Kidney epithelial cell (primary cell): ENCODE results near the gene AP3S1. TPM values are rescaled to one million over a fixed set of nuclear protein-coding genes. Genes with fewer than 3 reads are reported as not detected.
"Not testable (repeated sequence)": the region's sequence is repeated elsewhere in the genome, so short reads cannot be mapped to it uniquely, and the experiment has no call there.

Experiments used
- DNase-seq: peaks from one replicate; pipeline ENCODE4 v3.0.0-alpha.2; 2010; ENCODE audit warnings: low read depth
- H3K27me3 ChIP-seq: 2 replicates; pipeline ENCODE4 v1.6.0; 2011; ENCODE audit warnings: low read length; ENCODE audit not compliant: control insufficient read depth, insufficient read depth
- H3K36me3 ChIP-seq: 2 replicates; pipeline ENCODE4 v1.5.1; 2011; ENCODE audit warnings: low read length; ENCODE audit not compliant: control insufficient read depth, insufficient read depth
- H3K4me3 ChIP-seq: 2 replicates; pipeline ENCODE4 v1.5.1; 2011; ENCODE audit warnings: low read depth, mild to moderate bottlenecking, control low read depth, low read length
- CTCF ChIP-seq: IDR thresholded peaks from 2 replicates; pipeline ENCODE4 v1.5.1; 2011; ENCODE audit warnings: mild to moderate bottlenecking, moderate library complexity, low read length, control low read depth, inconsistent platforms; ENCODE audit not compliant: insufficient read depth, poor library complexity, severe bottlenecking
- total RNA-seq: library from RNA; depleted of rRNA; stranded (reverse); fragments of >200 nt; gene quantifications from 2 replicates; pipeline ENCODE4 v1.2.3, GENCODE V29; 2015

The AP3S1 gene
- total RNA-seq, 1 donor from 2014 or later: 208 TPM

DNA sequence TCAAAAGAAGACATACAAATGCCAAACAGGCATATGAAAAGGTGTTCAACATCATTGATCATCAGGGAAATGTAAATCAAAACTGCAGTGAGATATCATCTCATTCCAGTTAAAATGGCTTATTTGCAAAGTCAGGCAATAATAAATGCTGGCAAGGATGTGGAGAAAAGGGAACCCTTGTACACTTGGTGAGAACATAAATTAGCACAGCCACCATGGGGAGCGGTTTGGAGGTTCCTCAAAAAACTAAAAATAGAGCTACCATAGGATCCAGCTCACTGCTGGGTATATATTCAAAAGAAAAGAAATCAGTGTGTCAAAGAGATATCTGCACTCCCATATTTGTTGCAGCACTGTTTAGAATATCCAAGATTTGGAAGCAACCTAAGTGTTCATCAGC is 50.3 kb downstream of the AP3S1 start:
- no peak for TF ChIP-seq CTCF
- no peaks in the 10 kb centered on the region for H3K36me3 ChIP-seq
- no peak overlapping the region for H3K4me3 ChIP-seq

GRCh38 chr5:115894342-115894741 is 52.6 kb downstream of the AP3S1 start:
- no peak for TF ChIP-seq CTCF
- DNase-seq: no peak
- Histone ChIP-seq H3K27me3 (no peaks in the 10 kb centered on the region), H3K36me3 (no peaks in the 10 kb centered on the region), H3K4me3 (no peak overlapping the region)

More for the DNA sequence above, 50.3 kb downstream of the AP3S1 start:
- no peak for DNase-seq
- H3K27me3 ChIP-seq: no peaks in the 10 kb centered on the region

- Histone ChIP-seq H3K36me3 (no peaks in the 10 kb centered on the region), H3K4me3 (no peak overlapping the region), H3K27me3 (no peaks in the 10 kb centered on the region)
- DNase-seq: no peak
- TF ChIP-seq CTCF: no peak
Observed at GRCh38 chr5:115895821-115896220, 54.1 kb downstream of the AP3S1 start.

DNA sequence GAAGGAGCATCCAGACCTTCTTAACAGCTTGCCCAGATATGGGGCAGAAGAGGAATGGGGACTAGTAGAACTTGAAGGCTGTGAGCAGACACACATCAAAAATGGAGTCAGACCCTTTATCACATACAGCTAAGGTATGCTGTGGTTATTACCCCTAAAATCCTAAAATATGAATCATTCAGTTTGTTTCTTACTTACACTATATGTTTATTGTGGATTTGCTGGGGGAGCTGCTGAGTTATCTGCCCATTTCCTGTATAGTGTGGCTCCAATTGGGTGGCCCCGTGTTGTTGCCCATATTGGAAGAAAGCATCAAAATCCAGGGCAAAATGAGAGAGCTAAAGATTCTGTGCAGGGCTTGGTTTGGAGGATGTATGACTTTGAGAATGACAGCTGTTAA is 56.9 kb downstream of the AP3S1 start:
- TF ChIP-seq CTCF: no peak
- no peak for DNase-seq
- Histone ChIP-seq H3K27me3 (no peaks in the 10 kb centered on the region), H3K36me3 (no peaks in the 10 kb centered on the region), H3K4me3 (no peak overlapping the region)

GRCh38 chr5:115907177-115907576 is 65.4 kb downstream of the AP3S1 start:
- Histone ChIP-seq H3K27me3 (no peaks in the 10 kb centered on the region), H3K4me3 (no peak overlapping the region), H3K36me3 (no peaks in the 10 kb centered on the region)
- DNase-seq: no peak
- no peak for TF ChIP-seq CTCF

DNA sequence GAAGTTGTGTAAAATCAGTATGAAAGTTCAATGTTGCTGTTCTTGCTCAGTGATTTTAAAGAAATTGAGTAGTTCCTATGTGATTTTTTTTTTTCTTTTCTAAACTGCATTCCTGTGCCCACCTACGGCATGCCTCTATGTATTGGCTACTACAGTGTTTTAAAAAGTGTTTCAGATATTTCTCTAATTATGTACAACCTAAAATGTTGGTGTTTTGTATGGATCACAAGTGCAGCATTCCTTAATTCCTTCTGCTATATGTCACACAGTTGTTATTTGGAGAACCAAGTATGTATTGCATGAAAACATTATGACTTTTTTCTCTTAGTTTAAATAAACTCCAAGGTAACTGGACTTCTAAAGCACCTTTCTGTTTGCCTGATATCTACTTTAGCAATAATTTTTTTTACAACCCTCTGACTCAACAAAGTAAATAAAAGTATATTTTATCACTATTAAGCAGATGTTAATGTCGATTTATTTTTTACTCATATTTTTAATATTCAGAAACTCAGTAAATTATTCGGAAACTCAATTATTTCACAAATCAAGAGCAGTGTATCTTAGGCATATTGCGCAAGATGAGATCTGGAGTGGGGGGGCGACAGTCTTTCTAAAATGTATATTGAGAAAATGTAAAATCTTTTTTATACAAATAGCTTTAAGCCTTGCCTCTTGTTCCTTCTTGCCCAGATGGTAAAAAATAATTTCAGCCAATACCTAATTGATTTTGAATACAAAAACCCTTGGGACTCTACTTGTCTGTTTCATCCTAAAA is 72.1 kb downstream of the AP3S1 start:
- not testable (repeated sequence) for H3K4me3 ChIP-seq, DNase-seq, H3K27me3 ChIP-seq, H3K36me3 ChIP-seq
